Stimulated activated naive CD8-positive, alpha-beta T cell treated with anti-CD3 and anti-CD28 coated beads, Interleukin-15, Interleukin-2, amounts not matched to agents 100 U/mL and 50 U/mL, for 24 hours (primary cell): Measurements from ENCODE around the gene AKT1S1.
"Not testable (repeated sequence)": the region's sequence is repeated elsewhere in the genome, so short reads cannot be mapped to it uniquely, and the experiment has no call there.

Experiments used
- ATAC-seq: fragments of 150-1000 bp; cut with Tn5 transposase; one replicate; pipeline ENCODE4 v1.10.0; 2021
- DNase-seq: peaks from one replicate; pipeline ENCODE4 v3.0.0; 2021

Gene AKT1S1

GRCh38 chr19:49877020-49877878 lies at the start of gene AKT1S1, which contains the start of gene TBC1D17:
TSS of gene AKT1S1 (minus strand) at chr19:49877355. CDS start at chr19:49873295, 4,060 bp downstream.
TSS of gene TBC1D17 (plus strand) at chr19:49877702. CDS start at chr19:49877724, 22 bp downstream.
- DNase-seq (peak; percentile 98), ATAC-seq (peak; percentile 75)

- ATAC-seq = no peak
- no peak for DNase-seq
Observed at GRCh38 chr19:49926515-49926914, 49.4 kb upstream of the AKT1S1 start.

- DNase-seq (no peak), ATAC-seq (no peak)
Observed at GRCh38 chr19:49925486-49925885, 48.3 kb upstream of the AKT1S1 start.

- not testable (repeated sequence) for DNase-seq, ATAC-seq
Observed at GRCh38 chr19:49924881-49925210, 47.7 kb upstream of the AKT1S1 start.

GRCh38 chr19:49924004-49924880 lies 47.1 kb upstream of the AKT1S1 start:
- no peak for DNase-seq
- no peak for ATAC-seq

- DNase-seq (no peak), ATAC-seq (no peak)
Observed at GRCh38 chr19:49923055-49924003, 46.2 kb upstream of the AKT1S1 start.

GRCh38 chr19:49921871-49922795 lies 45.0 kb upstream of the AKT1S1 start:
- no peak for DNase-seq
- ATAC-seq = peak; percentile 44

GRCh38 chr19:49920624-49921363 lies 43.6 kb upstream of the AKT1S1 start:
- no peak for DNase-seq
- ATAC-seq = peak; percentile 16

- DNase-seq (no peak), ATAC-seq (no peak)
Observed at GRCh38 chr19:49918089-49918488, 40.9 kb upstream of the AKT1S1 start.

- DNase-seq = no peak
- ATAC-seq = no peak
Observed at GRCh38 chr19:49916839-49917733, 39.9 kb upstream of the AKT1S1 start.

GRCh38 chr19:49915271-49915670 lies 38.1 kb upstream of the AKT1S1 start:
- ATAC-seq = no peak
- no peak for DNase-seq

- no peak for ATAC-seq
- no peak for DNase-seq
Observed at GRCh38 chr19:49913720-49914119, 36.6 kb upstream of the AKT1S1 start.

GRCh38 chr19:49912965-49913685 lies 36.0 kb upstream of the AKT1S1 start:
- ATAC-seq (no peak), DNase-seq (no peak)

- DNase-seq (peak; percentile 39), ATAC-seq (peak; percentile 75)
Observed at GRCh38 chr19:49911381-49912145, 34.4 kb upstream of the AKT1S1 start.

GRCh38 chr19:49910179-49910578 lies 33.0 kb upstream of the AKT1S1 start:
- ATAC-seq (no peak), DNase-seq (no peak)

GRCh38 chr19:49908480-49909420 lies 31.6 kb upstream of the AKT1S1 start:
- DNase-seq (no peak), ATAC-seq (no peak)
